Upper lobe of left lung (tissue), 6 donors: ENCODE results near the gene CTNNA1. TPM values are rescaled to one million over a fixed set of nuclear protein-coding genes. Genes with fewer than 3 reads are reported as not detected.

Experiments
- ATAC-seq, 2 donors: fragments of 200-7000 bp; cut with Tn5 transposase; one replicate each; pipeline ENCODE4 v1.9.1; 2022; ENCODE audit warnings: mild to moderate bottlenecking in 2 of 2, moderate library complexity in 2 of 2; ENCODE audit not compliant: low FRiP score in 2 of 2
- DNase-seq, 2 donors: peaks; one replicate each; pipeline ENCODE4 v3.0.0-alpha.2; 2019 to 2020
- H3K27ac ChIP-seq, 4 donors: fragments of 200-600 bp; sonication (generic); one replicate each; pipeline ENCODE4 v1.5.1; 2016 to 2019
- H3K27me3 ChIP-seq, 4 donors: fragments of 200-600 bp; sonication (generic); one replicate each; pipeline ENCODE4 v1.5.1; 2017 to 2019
- H3K36me3 ChIP-seq, 4 donors: fragments of 200-600 bp; sonication (generic); one replicate each; pipeline ENCODE4 v1.5.1; 2016 to 2019
- H3K4me1 ChIP-seq, 4 donors: fragments of 200-600 bp; sonication (generic); one replicate each; pipeline ENCODE4 v1.5.1; 2018 to 2019
- H3K4me3 ChIP-seq, 4 donors: fragments of 200-600 bp; sonication (generic); one replicate each; pipeline ENCODE4 v1.5.1; 2017 to 2019; ENCODE audit warnings: mild to moderate bottlenecking in 2 of 4, moderate library complexity in 1 of 4
- H3K9me3 ChIP-seq, 4 donors: fragments of 200-600 bp; sonication (generic); one replicate each; pipeline ENCODE4 v1.5.1; 2018 to 2019
- EP300 ChIP-seq, 4 donors: sonication (generic); formaldehyde crosslinking; IDR thresholded peaks; one replicate each; pipeline ENCODE4 v1.5.1; 2017; ENCODE audit warnings: antibody characterized with exemption in 4 of 4, control low read depth in 2 of 4
- POLR2A ChIP-seq, 4 donors: fragments of 450-650 bp; IDR thresholded peaks; one replicate each; pipeline ENCODE4 v1.5.1; 2016 to 2017; ENCODE audit warnings: antibody characterized with exemption in 4 of 4, mild to moderate bottlenecking in 2 of 4
- POLR2AphosphoS5 ChIP-seq, 2 donors: sonication (generic); formaldehyde crosslinking; IDR thresholded peaks; one replicate each; pipeline ENCODE4 v1.5.1; 2017; ENCODE audit warnings: antibody characterized with exemption in 2 of 2
- WGBS, 2 donors: methylation state at CpG; one replicate each; pipeline ENCODE4 v1.1.5; 2017 to 2018; 5-methylcytosine and 5-hydroxymethylcytosine counted together
- total RNA-seq, 6 donors: library from RNA; depleted of rRNA in 4 of 6; stranded (reverse); fragments of >200 nt in 4 of 6; gene quantifications; one replicate each; pipeline versions ENCODE4 v1.1.0 to v1.2.1, GENCODE V29; 2016 to 2021
- TF ChIP-seq, protein P1 (sequence below), 6 experiments: fragments of 450-650 bp in 4 of 6; fragments of 200-600 bp in 2 of 6; sonication (generic) in 2 of 6; IDR thresholded peaks; one replicate each; pipeline ENCODE4 v1.5.1; 2016 to 2019; ENCODE audit warnings: antibody characterized with exemption in 6 of 6
- donor health status: DM: no; HTN: no; CAD: no; lungs with moderate emphysema.
- donor health status: DM: no; HTN: yes; CAD: no; lungs with severe emphysema.

Gene CTNNA1
- total RNA-seq, 6 donors from 2014 or later: 352 to 505 (median 415) TPM

DNA sequence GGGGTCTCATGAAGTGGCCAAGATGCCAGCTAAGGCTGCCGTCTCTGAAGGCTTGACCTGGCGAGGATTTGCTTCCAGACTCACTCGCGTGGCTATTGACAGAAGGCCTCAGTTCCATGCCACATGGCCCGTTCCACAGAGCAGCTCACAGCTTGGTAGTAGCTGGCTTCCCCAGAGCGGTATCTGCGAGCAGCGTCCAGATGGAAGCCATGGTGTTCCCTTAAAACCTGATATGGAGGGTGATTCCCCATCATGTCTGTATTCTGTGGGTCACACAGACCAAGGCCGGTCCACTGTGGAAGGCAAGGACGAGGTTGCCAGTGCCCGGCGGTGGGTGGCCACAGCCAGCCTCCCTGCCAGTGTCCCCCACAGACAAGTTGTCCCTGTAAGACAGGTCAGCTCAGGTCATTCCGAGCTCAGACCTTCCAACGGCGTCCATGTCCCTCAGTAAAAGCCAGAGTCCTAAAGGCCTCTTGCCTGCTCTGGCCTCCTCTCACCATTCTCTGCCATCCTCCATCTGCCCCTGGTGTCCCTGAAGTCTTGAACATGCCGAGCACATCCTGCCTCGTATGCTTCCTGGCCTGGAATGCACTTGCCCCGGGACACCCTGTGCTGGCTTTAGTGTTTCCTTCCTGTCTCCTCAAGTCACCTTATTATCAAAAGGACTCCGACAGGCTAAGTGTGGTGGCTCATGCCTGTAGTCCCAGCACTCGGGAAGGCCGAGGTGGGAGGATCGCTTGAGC is 183.2 kb downstream of the CTNNA1 start:
- TF ChIP-seq, protein P1, sequence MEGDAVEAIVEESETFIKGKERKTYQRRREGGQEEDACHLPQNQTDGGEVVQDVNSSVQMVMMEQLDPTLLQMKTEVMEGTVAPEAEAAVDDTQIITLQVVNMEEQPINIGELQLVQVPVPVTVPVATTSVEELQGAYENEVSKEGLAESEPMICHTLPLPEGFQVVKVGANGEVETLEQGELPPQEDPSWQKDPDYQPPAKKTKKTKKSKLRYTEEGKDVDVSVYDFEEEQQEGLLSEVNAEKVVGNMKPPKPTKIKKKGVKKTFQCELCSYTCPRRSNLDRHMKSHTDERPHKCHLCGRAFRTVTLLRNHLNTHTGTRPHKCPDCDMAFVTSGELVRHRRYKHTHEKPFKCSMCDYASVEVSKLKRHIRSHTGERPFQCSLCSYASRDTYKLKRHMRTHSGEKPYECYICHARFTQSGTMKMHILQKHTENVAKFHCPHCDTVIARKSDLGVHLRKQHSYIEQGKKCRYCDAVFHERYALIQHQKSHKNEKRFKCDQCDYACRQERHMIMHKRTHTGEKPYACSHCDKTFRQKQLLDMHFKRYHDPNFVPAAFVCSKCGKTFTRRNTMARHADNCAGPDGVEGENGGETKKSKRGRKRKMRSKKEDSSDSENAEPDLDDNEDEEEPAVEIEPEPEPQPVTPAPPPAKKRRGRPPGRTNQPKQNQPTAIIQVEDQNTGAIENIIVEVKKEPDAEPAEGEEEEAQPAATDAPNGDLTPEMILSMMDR (IDR thresholded peaks at IDR 0.05): peak in 1 of 6 experiments; percentile 11
- TF ChIP-seq EP300 (IDR thresholded peaks at IDR 0.05) (peak; percentile 27 to 97 (median 68)), POLR2AphosphoS5 (IDR thresholded peaks at IDR 0.05) (peak; percentile 73 to 90), POLR2A (IDR thresholded peaks at IDR 0.05) (no peak)
- Histone ChIP-seq H3K36me3 (peaks cover 22 to 48% (median 45%) of the 10 kb centered on the region in 4 donors), H3K9me3 (no peaks in the 10 kb centered on the region), H3K4me1 (peaks cover 6 to 13% (median 10%) of the 10 kb centered on the region in 4 donors), H3K27me3 (no peaks in the 10 kb centered on the region), H3K4me3 (no peak overlapping the region), H3K27ac (peak overlapping the region; percentile 37 to 78 (median 74))
- WGBS, 2 donors: 70 to 85% methylated on average over 7 to 21 of the region's 22 CpGs
- DNase-seq: peak; percentile 36 to 45
- ATAC-seq: peak in 1 of 2 donors; percentile 9

DNA sequence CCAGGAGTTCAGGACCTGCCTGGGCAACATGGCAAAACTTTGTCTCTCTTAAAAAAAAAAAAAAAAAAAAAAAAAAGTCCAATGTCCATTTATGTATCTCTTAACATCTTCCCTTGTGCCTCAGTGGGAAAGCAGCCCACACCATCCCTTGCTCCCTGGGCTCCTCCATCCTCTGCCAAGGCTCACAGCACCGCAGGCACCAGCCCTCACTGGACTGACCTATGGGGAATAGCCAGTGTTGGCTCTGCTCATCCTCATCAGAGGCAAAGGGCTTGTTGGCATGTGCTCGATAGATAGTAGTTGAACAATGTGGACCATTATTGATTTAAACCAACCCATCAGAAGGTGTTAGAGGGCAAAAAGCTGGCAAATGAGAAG is 183.7 kb downstream of the CTNNA1 start:
- 65 to 98% methylated on average over 2 of the region's 2 CpGs for WGBS, 2 donors
- Histone ChIP-seq H3K4me1 (peaks cover 6 to 13% (median 10%) of the 10 kb centered on the region in 4 donors), H3K9me3 (no peaks in the 10 kb centered on the region), H3K27me3 (no peaks in the 10 kb centered on the region), H3K27ac (peak overlapping the region in 3 of 4 donors; percentile 65 to 78 (median 77)), H3K4me3 (no peak overlapping the region), H3K36me3 (peaks cover 21 to 43% (median 40%) of the 10 kb centered on the region in 4 donors)
- DNase-seq (no peak), ATAC-seq (peak; percentile 4 to 20)
- TF ChIP-seq, protein P1 (IDR thresholded peaks at IDR 0.05): no peak
- TF ChIP-seq POLR2A (IDR thresholded peaks at IDR 0.05) (no peak), EP300 (IDR thresholded peaks at IDR 0.05) (no peak), POLR2AphosphoS5 (IDR thresholded peaks at IDR 0.05) (no peak)

DNA sequence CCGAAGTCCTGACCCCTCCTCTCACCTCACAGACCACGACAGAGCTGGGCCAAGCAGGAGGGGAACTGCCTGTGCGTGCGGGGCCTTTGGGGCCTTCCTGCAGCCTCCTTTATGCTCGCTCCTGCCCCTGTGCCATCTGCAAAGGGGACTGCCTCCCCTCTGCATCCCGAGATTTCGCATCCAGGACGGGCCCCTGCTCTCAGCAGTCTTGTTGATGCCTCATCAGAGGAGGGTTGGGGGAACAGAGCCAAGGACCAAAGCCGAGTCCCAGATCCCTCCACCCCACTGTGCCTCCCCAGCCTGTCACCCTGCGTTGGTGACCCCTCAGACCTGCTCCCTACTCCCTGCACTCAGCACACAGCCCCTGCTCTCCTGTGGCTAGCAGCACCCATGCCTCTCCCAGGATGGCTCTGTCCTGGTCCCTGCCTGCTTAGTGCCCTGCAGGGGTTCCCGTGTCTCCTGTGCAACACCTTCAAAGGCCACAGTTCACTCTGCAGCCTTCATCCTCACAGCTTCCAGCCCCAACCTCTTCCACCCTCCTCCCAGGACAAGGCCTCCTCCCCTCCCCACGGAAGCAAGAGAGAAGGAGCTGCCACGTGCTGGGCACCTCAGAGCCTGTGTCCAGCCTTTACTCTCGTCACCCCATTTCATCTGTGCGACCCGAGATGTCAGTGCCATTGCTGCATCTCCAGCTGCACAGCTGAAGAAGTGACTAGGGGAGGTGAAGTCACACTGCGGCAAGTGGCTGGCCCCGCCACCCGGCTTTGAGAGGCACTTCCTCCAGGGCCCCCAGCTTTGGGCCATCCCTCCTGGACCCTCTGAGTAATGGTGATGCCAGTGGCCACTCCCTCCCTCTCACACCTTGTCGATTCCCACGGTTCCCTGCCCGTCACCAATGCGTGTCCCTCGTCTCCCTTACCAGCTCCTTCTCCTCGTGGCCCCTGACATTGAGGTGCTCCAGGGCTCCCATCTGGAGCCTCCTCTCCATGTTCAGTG is 184.5 kb downstream of the CTNNA1 start:
- 86 to 89% methylated on average over 15 to 22 of the region's 25 CpGs for WGBS, 2 donors
- Histone ChIP-seq H3K4me1 (peaks cover 6 to 13% (median 10%) of the 10 kb centered on the region in 4 donors), H3K27ac (peak overlapping the region in 3 of 4 donors; percentile 65 to 78 (median 77)), H3K27me3 (no peaks in the 10 kb centered on the region), H3K36me3 (peaks cover 15 to 36% (median 32%) of the 10 kb centered on the region in 4 donors), H3K9me3 (no peaks in the 10 kb centered on the region), H3K4me3 (no peak overlapping the region)
- DNase-seq (peak; percentile 17 to 46), ATAC-seq (peak; percentile 18 to 47)
- TF ChIP-seq POLR2AphosphoS5 (IDR thresholded peaks at IDR 0.05) (no peak), POLR2A (IDR thresholded peaks at IDR 0.05) (no peak), EP300 (IDR thresholded peaks at IDR 0.05) (no peak)
- TF ChIP-seq, protein P1 (IDR thresholded peaks at IDR 0.05): no peak

DNA sequence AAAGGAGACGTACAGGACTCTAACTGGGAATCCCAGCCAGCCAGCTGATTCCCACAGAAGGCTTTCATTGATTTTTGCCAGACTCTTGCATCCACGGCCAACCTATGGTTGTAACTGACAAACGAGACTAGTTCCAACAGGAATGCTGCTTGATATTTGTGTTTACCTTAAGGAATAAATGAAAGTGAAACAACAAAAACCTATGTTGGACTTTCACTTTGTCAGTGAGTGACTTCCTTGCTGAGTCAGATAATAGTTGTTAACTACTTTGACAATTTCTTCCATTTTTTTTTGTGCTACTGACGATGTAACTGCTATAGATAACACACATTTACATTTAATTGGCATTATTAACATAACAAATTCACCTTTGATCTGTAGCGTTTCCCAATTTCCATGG is 185.3 kb downstream of the CTNNA1 start:
- peaks cover 6 to 13% (median 10%) of the 10 kb centered on the region in 4 donors for H3K4me1 ChIP-seq
- H3K4me3 ChIP-seq: no peak overlapping the region
- 69 to 71% methylated on average over 5 of the region's 5 CpGs for WGBS, 2 donors
- no peak for ATAC-seq
- H3K36me3 ChIP-seq: peaks cover 9 to 27% (median 24%) of the 10 kb centered on the region in 4 donors
- H3K27ac ChIP-seq: peak overlapping the region in 1 of 4 donors; percentile 77
- TF ChIP-seq POLR2AphosphoS5 (IDR thresholded peaks at IDR 0.05): no peak
- DNase-seq: no peak
- H3K27me3 ChIP-seq: no peaks in the 10 kb centered on the region
- H3K9me3 ChIP-seq: no peaks in the 10 kb centered on the region

DNA sequence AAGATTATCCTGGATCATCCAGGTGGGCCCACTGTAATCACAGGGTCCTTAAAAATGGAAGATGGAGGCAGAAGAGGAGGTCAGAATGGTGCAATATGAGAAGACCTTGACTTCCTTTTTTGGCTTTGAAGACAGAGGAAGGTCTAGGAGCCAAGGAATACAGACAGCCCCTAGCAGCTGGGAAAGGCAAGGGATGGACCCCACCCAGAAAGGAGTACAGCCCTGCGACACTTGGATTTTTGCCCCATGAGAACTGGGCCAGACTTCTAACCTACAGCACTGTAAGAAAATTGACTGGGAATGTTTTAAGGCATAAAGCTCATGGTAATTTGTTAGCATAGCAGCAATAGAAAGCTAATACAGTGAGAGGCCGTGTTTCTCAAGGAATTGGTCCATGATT is 188.8 kb downstream of the CTNNA1 start:
- DNase-seq (no peak), ATAC-seq (no peak)
- Histone ChIP-seq H3K4me1 (peaks cover 3 to 9% (median 4%) of the 10 kb centered on the region in 4 donors), H3K36me3 (peaks cover 0 to 15% (median 8%) of the 10 kb centered on the region in 4 donors), H3K4me3 (no peak overlapping the region), H3K9me3 (no peaks in the 10 kb centered on the region), H3K27ac (no peak overlapping the region), H3K27me3 (no peaks in the 10 kb centered on the region)
- WGBS, 2 donors: 80 to 85% methylated on average over 2 of the region's 2 CpGs
- TF ChIP-seq EP300 (IDR thresholded peaks at IDR 0.05): no peak
- TF ChIP-seq, protein P1 (IDR thresholded peaks at IDR 0.05): no peak
- TF ChIP-seq POLR2AphosphoS5 (IDR thresholded peaks at IDR 0.05): no peak
- TF ChIP-seq POLR2A (IDR thresholded peaks at IDR 0.05): no peak
